ENCODE data around the gene TAS2R46.

- TF ChIP-seq CTCF (IDR thresholded peaks at IDR 0.05; ENCODE audit: low read length) (no peak), EZH2 (IDR thresholded peaks at IDR 0.05; ENCODE audit: borderline replicate concordance, low read length) (no peak)
These were observed 44.2 kb upstream of the TAS2R46 start for GRCh38 chr12:11106288-11106687.
